H1 (cell line): ENCODE measurements around the gene KLHDC4. TPM values are rescaled to one million over a fixed set of nuclear protein-coding genes. Genes with fewer than 3 reads are reported as not detected.

ENCODE experiments used
- CTCF ChIA-PET: fragments of 300-600 bp; sonication (Branson Sonifier 250); formaldehyde crosslinking; loops from one replicate; lab custom pipeline; 2021; ENCODE audit not compliant: partially characterized antibody; lab: Charles Lee
- POLR2A ChIA-PET: fragments of 300-600 bp; sonication (Branson Sonifier 250); formaldehyde crosslinking; loops from one replicate; lab custom pipeline; 2021; ENCODE audit warnings: inconsistent platforms; ENCODE audit not compliant: partially characterized antibody; lab: Charles Lee
- DNase-seq, 2 experiments: peaks; one replicate each; pipeline versions ENCODE4 v3.0.0 to v3.0.0-alpha.2; 2010 to 2022; ENCODE audit warnings: low spot score in 2 of 2, low read depth in 1 of 2, mixed read lengths in 1 of 2
- FAIRE-seq: peaks from 2 replicates; lab custom pipeline; 2011; peaks lifted over from hg19 to GRCh38; lab: Jason Lieb, UNC
- H2AFZ ChIP-seq: 2 replicates; pipeline ENCODE4 v1.8.1; 2012; ENCODE audit warnings: low read length, inconsistent platforms
- H2AK5ac ChIP-seq: 2 replicates; pipeline ENCODE4 v1.6.1; 2013; ENCODE audit warnings: low read depth, low read length
- H2BK120ac ChIP-seq: replicated peaks from 2 replicates; pipeline ENCODE3; 2013; ENCODE audit warnings: low read depth, low read length, inconsistent platforms
- H2BK12ac ChIP-seq: 2 replicates; pipeline ENCODE4 v1.6.1; 2013; ENCODE audit warnings: low read depth, low read length
- H2BK15ac ChIP-seq: 2 replicates; pipeline ENCODE4 v1.6.1; 2013; ENCODE audit warnings: low read length
- H2BK20ac ChIP-seq: 2 replicates; pipeline ENCODE4 v1.6.1; 2013; ENCODE audit warnings: low read length
- H2BK5ac ChIP-seq: 2 replicates; pipeline ENCODE4 v1.6.1; 2013; ENCODE audit warnings: low read depth, low read length
- H3K14ac ChIP-seq: 2 replicates; pipeline ENCODE4 v1.6.1; 2013; ENCODE audit warnings: inconsistent platforms; ENCODE audit not compliant: insufficient read length
- H3K18ac ChIP-seq: 2 replicates; pipeline ENCODE4 v1.6.1; 2013; ENCODE audit warnings: low read length; ENCODE audit errors: extremely low read depth
- H3K23ac ChIP-seq: 2 replicates; pipeline ENCODE4 v1.6.1; 2013; ENCODE audit warnings: inconsistent platforms; ENCODE audit not compliant: insufficient read length
- H3K23me2 ChIP-seq: 2 replicates; pipeline ENCODE4 v1.6.1; 2013; ENCODE audit warnings: low read depth, low read length
- H3K27ac ChIP-seq: 2 replicates; pipeline ENCODE4 v1.6.1; 2011; ENCODE audit warnings: low read depth, low read length, inconsistent platforms
- H3K27me3 ChIP-seq, 4 experiments: replicated peaks in 1 of 4; 1 replicate in 1 of 4; 2 replicates in 3 of 4; pipeline versions ENCODE4 v1.6.1 to v1.8.1; 2011 to 2013; ENCODE audit warnings: low read length in 3 of 4, mild to moderate bottlenecking in 3 of 4, inconsistent platforms in 2 of 4, mixed read lengths in 2 of 4, moderate library complexity in 1 of 4; ENCODE audit not compliant: control insufficient read depth in 3 of 4, insufficient read depth in 3 of 4; ENCODE audit errors: extremely low read depth in 1 of 4
- H3K36me3 ChIP-seq, 4 experiments: 2 replicates each; pipeline versions ENCODE4 v1.6.1 to v1.8.1; 2011 to 2013; ENCODE audit warnings: mild to moderate bottlenecking in 4 of 4, low read length in 3 of 4, moderate library complexity in 2 of 4, control low read depth in 1 of 4, inconsistent platforms in 1 of 4; ENCODE audit not compliant: insufficient read depth in 4 of 4, control insufficient read depth in 2 of 4
- H3K4ac ChIP-seq: replicated peaks from 2 replicates; pipeline ENCODE3; 2013; ENCODE audit warnings: low read length, low read depth, mixed read lengths, inconsistent platforms; ENCODE audit not compliant: insufficient read length
- H3K4me1 ChIP-seq, 4 experiments: replicated peaks in 1 of 4; 1 replicate in 1 of 4; 2 replicates in 3 of 4; pipeline versions ENCODE4 v1.6.1 to v1.8.1; 2011 to 2013; ENCODE audit warnings: low read length in 3 of 4, inconsistent platforms in 2 of 4, mixed read lengths in 1 of 4; ENCODE audit not compliant: insufficient read depth in 4 of 4, control insufficient read depth in 3 of 4
- H3K4me2 ChIP-seq, 2 experiments: 2 replicates each; pipeline versions ENCODE4 v1.6.1 to v1.8.1; 2011 to 2013; ENCODE audit warnings: low read depth in 2 of 2, low read length in 2 of 2, control low read depth in 1 of 2, inconsistent platforms in 1 of 2, mild to moderate bottlenecking in 1 of 2; ENCODE audit not compliant: insufficient read depth in 1 of 2
- H3K4me3 ChIP-seq, 4 experiments: fragments of 200-600, 300-600 bp in 1 of 4; sonication (generic), shearing (Covaris generic), sonication (Bioruptor Twin) in 1 of 4; 2 replicates each; pipeline versions ENCODE4 v1.5.1 to v1.8.1; 2011 to 2016; ENCODE audit warnings: low read length in 4 of 4, low read depth in 3 of 4, control low read depth in 2 of 4, inconsistent platforms in 2 of 4, mild to moderate bottlenecking in 2 of 4, mixed read lengths in 1 of 4, moderate library complexity in 1 of 4; ENCODE audit not compliant: insufficient read depth in 2 of 4; ENCODE audit errors: extremely low read depth in 1 of 4
- H3K56ac ChIP-seq: replicated peaks from 2 replicates; pipeline ENCODE3; 2013; ENCODE audit warnings: low read depth, mild to moderate bottlenecking, mixed read lengths, low read length, inconsistent platforms; ENCODE audit not compliant: insufficient read length
- H3K79me1 ChIP-seq: 2 replicates; pipeline ENCODE4 v1.6.1; 2013; ENCODE audit warnings: low read depth, low read length, control low read depth
- H3K79me2 ChIP-seq, 2 experiments: 2 replicates each; pipeline versions ENCODE4 v1.6.1 to v1.8.1; 2012 to 2013; ENCODE audit warnings: low read length in 2 of 2, mild to moderate bottlenecking in 2 of 2, inconsistent platforms in 1 of 2; ENCODE audit not compliant: insufficient read depth in 2 of 2, control insufficient read depth in 1 of 2
- H3K9ac ChIP-seq, 4 experiments: replicated peaks in 1 of 4; 1 replicate in 1 of 4; 2 replicates in 3 of 4; pipeline versions ENCODE4 v1.6.1 to v1.8.1; 2011 to 2013; ENCODE audit warnings: low read depth in 3 of 4, low read length in 3 of 4, control low read depth in 2 of 4, mild to moderate bottlenecking in 2 of 4, moderate library complexity in 2 of 4, inconsistent platforms in 1 of 4; ENCODE audit errors: extremely low read depth in 1 of 4
- H3K9me3 ChIP-seq, 2 experiments: 2 replicates each; pipeline versions ENCODE4 v1.6.1 to v1.8.1; 2012 to 2013; ENCODE audit warnings: mild to moderate bottlenecking in 2 of 2, moderate library complexity in 2 of 2, control low read depth in 1 of 2, inconsistent platforms in 1 of 2, low read depth in 1 of 2, low read length in 1 of 2, mixed read lengths in 1 of 2; ENCODE audit not compliant: insufficient read depth in 2 of 2
- H4K20me1 ChIP-seq, 2 experiments: replicated peaks in 1 of 2; 2 replicates each; pipeline versions ENCODE3 to v1.8.1; 2011 to 2013; ENCODE audit warnings: inconsistent platforms in 2 of 2, low read length in 2 of 2, mild to moderate bottlenecking in 1 of 2; ENCODE audit not compliant: insufficient read depth in 2 of 2, control insufficient read depth in 1 of 2
- H4K5ac ChIP-seq: 2 replicates; pipeline ENCODE4 v1.6.1; 2013; ENCODE audit warnings: low read length, low read depth, mixed read lengths, inconsistent platforms; ENCODE audit not compliant: insufficient read length
- H4K8ac ChIP-seq: 2 replicates; pipeline ENCODE4 v1.8.0; 2013; ENCODE audit warnings: mild to moderate bottlenecking, moderate library complexity, low read length, inconsistent platforms; ENCODE audit not compliant: insufficient read depth; ENCODE audit errors: extremely low read depth
- H4K91ac ChIP-seq: replicated peaks from 2 replicates; pipeline ENCODE3; 2013; ENCODE audit warnings: low read length, mixed read lengths, inconsistent platforms; ENCODE audit not compliant: insufficient read length
- BACH1 ChIP-seq: IDR thresholded peaks from 2 replicates; pipeline ENCODE4 v1.6.1; 2012; ENCODE audit warnings: low read length, improper control_type of control experiment
- CBX8 ChIP-seq: fragments of 300-800, 300-1000 bp; sonication (generic); IDR thresholded peaks from 2 replicates; pipeline ENCODE4 v1.7.1; 2016; ENCODE audit warnings: low read depth, low read length, borderline replicate concordance
- CHD2 ChIP-seq: IDR thresholded peaks from 2 replicates; pipeline ENCODE4 v1.6.1; 2012; ENCODE audit warnings: low read length, improper control_type of control experiment
- EZH2 ChIP-seq: fragments of 200-600 bp; sonication (generic); IDR thresholded peaks from 2 replicates; pipeline ENCODE4 v1.7.1; 2012; ENCODE audit warnings: low read depth, mild to moderate bottlenecking, moderate library complexity, low read length, inconsistent platforms; ENCODE audit not compliant: severe bottlenecking
- GABPA ChIP-seq: IDR thresholded peaks from 2 replicates; pipeline ENCODE4 v1.6.1; 2011; ENCODE audit warnings: mild to moderate bottlenecking, low read length, moderate library complexity, borderline replicate concordance; ENCODE audit not compliant: insufficient read depth
- JUND ChIP-seq: IDR thresholded peaks from 2 replicates; pipeline ENCODE4 v1.6.1; 2011; ENCODE audit warnings: mild to moderate bottlenecking, improper control_type of control experiment, low read length
- KDM4A ChIP-seq: IDR thresholded peaks from one replicate; pipeline ENCODE4 v1.7.1; 2012; ENCODE audit warnings: low read depth, mild to moderate bottlenecking, moderate library complexity, low read length, inconsistent platforms; ENCODE audit not compliant: severe bottlenecking
- MAX ChIP-seq: IDR thresholded peaks from 2 replicates; pipeline ENCODE4 v1.6.1; 2012; ENCODE audit warnings: inconsistent platforms
- RAD21 ChIP-seq, 2 experiments: IDR thresholded peaks in 1 of 2; conservative IDR thresholded peaks in 1 of 2; 2 replicates each; pipeline ENCODE4 v1.6.1; 2011; ENCODE audit warnings: low read depth in 2 of 2, low read length in 2 of 2, improper control_type of control experiment in 1 of 2, inconsistent platforms in 1 of 2, mild to moderate bottlenecking in 1 of 2, moderate library complexity in 1 of 2
- RFX5 ChIP-seq: IDR thresholded peaks from 2 replicates; pipeline ENCODE4 v1.6.1; 2011; ENCODE audit warnings: low read depth, low read length, improper control_type of control experiment, borderline replicate concordance
- RXRA ChIP-seq: IDR thresholded peaks from 2 replicates; pipeline ENCODE4 v1.6.1; 2011; ENCODE audit warnings: low read depth, mild to moderate bottlenecking, low read length, moderate library complexity; ENCODE audit not compliant: insufficient read depth
- SP1 ChIP-seq: IDR thresholded peaks from 2 replicates; pipeline ENCODE4 v1.6.1; 2011; ENCODE audit warnings: low read depth, low read length
- YY1 ChIP-seq: IDR thresholded peaks from 2 replicates; pipeline ENCODE4 v1.6.1; 2011; ENCODE audit warnings: low read depth, mild to moderate bottlenecking, low read length
- ZNF274 ChIP-seq: IDR thresholded peaks from 2 replicates; pipeline ENCODE4 v1.7.0; 2012; ENCODE audit warnings: low read length, borderline replicate concordance; ENCODE audit errors: extremely low read depth
- WGBS, 2 experiments: shearing (Covaris generic) in 1 of 2; methylation state at CpG; one replicate each; pipeline versions ENCODE4 v1.1.6 to v1.1.7; 2013 to 2015; ENCODE audit warnings: low lambda C conversion rate in 2 of 2, mixed read lengths in 2 of 2, inconsistent platforms in 1 of 2, low coverage in 1 of 2, missing lambda C conversion rate in 1 of 2; ENCODE audit not compliant: insufficient replicate concordance in 2 of 2, insufficient coverage in 1 of 2, insufficient read length in 1 of 2; ENCODE audit errors: extremely low coverage in 1 of 2, missing lambda C conversion rate in 1 of 2; 5-methylcytosine and 5-hydroxymethylcytosine counted together
- polyA plus RNA-seq, 7 experiments: library from polyadenylated mRNA; depleted of rRNA in 3 of 7; stranded (reverse) in 5 of 7; unstranded in 2 of 7; fragments of >200 nt in 5 of 7; fragments of 200-250 nt in 2 of 7; gene quantifications; 1 replicate in 5 of 7; 2 replicates in 1 of 7; 4 replicates in 1 of 7; pipeline versions ENCODE4 v1.2.1 to v1.2.3, GENCODE V29; 2011 to 2013; ENCODE audit warnings: missing spikeins in 2 of 7, mixed read lengths in 2 of 7
- total RNA-seq: library from RNA; stranded (reverse); fragmentation: NEBNext Ultra II Directional; extraction: Animal tissue kit (Norgen Biotek cat#: 25700); gene quantifications from 2 replicates; pipeline ENCODE4 v1.2.1, GENCODE V29; 2021

Gene KLHDC4
- total and polyA plus RNA-seq, 2 of the 8 experiments (the other 6 are each of a cell fraction or from before 2014, with no cell fraction given): 23.7 to 63.9 TPM

GRCh38 chr16:87692176-87692575 is 73.6 kb downstream of the KLHDC4 start:
- Histone ChIP-seq H3K56ac (no peak overlapping the region), H3K79me2 (no peaks in the 10 kb centered on the region), H3K14ac (no peak overlapping the region), H2BK15ac (no peak overlapping the region), H3K23me2 (no peaks in the 10 kb centered on the region), H2BK120ac (no peak overlapping the region), H2AFZ (no peak overlapping the region), H3K27me3 (no peaks in the 10 kb centered on the region), H3K27ac (no peak overlapping the region), H3K4me3 (no peak overlapping the region), H3K4ac (no peak overlapping the region), H3K79me1 (no peaks in the 10 kb centered on the region), H2AK5ac (no peak overlapping the region), H2BK20ac (no peak overlapping the region), H3K4me1 (no peaks in the 10 kb centered on the region; a peak in 1 of 7 replicates), H2BK5ac (no peak overlapping the region), H3K9me3 (no peaks in the 10 kb centered on the region), H3K18ac (no peak overlapping the region), H4K8ac (no peak overlapping the region), H3K23ac (no peak overlapping the region), H4K5ac (no peak overlapping the region), H3K36me3 (peaks cover 4 to 33% (median 13%) of the 10 kb centered on the region in 4 experiments; a peak in 6 of 8 replicates), H2BK12ac (no peak overlapping the region), H3K4me2 (no peak overlapping the region), H3K9ac (no peak overlapping the region), H4K20me1 (peaks cover 7 to 14% of the 10 kb centered on the region in 2 experiments), H4K91ac (no peak overlapping the region)
- POLR2A ChIA-PET: interaction anchor here (0.6 to 1.1 kb wide), 3 partner anchors 19 to 209 kb away, joined by 3 read pairs; partner anchors contain the start of gene KLHDC4
- FAIRE-seq: no peak
- CTCF ChIA-PET: interaction anchor here (0.5 to 6.6 kb wide), 8 partner anchors 10 to 1955 kb away, joined by 3 to 47 read pairs (median 4); no protein-coding TSS in a partner anchor
- WGBS, 2 experiments: 89% methylated on average over 7 of the region's 7 CpGs; no CpG with 5 or more reads in 1 of the 2 experiments
- no peak for DNase-seq
- TF ChIP-seq JUND (no peak), GABPA (no peak), YY1 (no peak), MAX (no peak), RAD21 (IDR thresholded peaks at IDR 0.05 in 1 of 2, conservative IDR thresholded peaks at IDR 0.05 in 1 of 2; ENCODE audit: low read depth in 2 of 2, low read length in 2 of 2) (no peak), EZH2 (no peak), CBX8 (no peak), SP1 (no peak), CHD2 (no peak), BACH1 (no peak), RFX5 (no peak), ZNF274 (no peak), RXRA (no peak), KDM4A (no peak)
